Hematopoietic multipotent progenitor cell treated with erythropoietin and hydrocortisone succinate and interleukin-3 and kit ligand, for 15 days (in vitro differentiated cells): Measurements from ENCODE around the gene LAMA5.

ENCODE experiments used
- DNase-seq: peaks from one replicate; pipeline ENCODE4 v3.0.0-alpha.2; 2015; ENCODE audit warnings: low spot score

LAMA5 gene

DNA sequence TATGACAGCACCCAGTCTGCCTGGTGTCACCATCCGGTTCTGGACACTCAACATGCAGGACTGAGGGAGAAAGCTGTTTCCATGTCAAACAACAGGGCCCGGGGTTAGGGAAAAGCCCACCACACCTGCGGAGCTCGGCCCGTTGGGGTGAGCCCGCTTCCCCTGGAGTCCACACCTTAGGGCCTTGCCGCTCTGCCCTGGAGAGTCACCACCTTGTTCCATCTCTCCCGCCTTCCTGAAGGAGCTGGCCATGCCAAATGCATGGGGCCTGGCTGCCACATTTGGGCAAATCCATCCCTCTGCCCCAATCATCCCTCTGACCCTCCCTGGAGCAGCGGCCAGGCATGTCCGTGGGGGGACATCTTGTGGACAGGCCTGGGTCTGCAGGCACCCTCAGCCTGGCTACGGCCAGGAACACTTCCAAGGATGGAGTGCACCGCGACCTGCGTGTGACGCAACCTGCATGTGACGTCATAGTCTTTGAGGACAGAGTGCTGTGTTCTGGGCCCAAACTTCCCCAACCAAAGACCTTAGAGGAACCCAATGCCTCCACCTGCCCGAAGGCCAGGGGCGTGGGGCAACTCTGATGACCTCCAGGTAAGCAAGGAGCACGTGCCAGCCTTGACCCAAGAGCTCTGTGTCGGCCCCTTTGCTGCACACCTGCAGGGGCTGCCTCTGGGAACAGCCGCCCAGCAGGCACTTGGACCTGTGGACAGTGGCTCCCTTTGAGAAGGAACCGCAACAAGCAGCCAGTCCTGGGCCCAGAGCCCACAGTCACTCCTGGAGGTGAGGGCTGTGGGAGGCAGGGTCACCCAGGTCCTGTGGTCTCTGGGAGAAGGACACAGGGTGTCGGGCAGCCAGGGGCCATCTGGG, 38.2 kb upstream of the LAMA5 start:
- no peak for DNase-seq

DNA sequence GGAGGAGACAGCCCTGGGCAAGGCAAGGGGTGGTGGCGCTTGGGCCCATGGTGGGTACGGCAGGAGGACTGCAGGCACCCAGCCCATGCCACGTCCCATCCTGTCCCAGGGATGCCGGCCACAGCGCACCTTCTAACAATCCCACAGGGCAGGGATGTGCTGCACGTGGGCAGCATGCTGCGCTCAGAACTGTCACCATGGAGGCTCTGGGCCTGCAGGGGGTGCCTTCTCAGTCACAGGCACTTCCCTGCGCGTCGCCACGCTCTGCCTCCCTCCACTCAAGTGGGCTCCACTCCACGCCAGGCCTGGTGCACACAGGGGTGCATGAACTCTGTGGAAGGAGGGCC, 37.6 kb upstream of the LAMA5 start:
- no peak for DNase-seq

DNA sequence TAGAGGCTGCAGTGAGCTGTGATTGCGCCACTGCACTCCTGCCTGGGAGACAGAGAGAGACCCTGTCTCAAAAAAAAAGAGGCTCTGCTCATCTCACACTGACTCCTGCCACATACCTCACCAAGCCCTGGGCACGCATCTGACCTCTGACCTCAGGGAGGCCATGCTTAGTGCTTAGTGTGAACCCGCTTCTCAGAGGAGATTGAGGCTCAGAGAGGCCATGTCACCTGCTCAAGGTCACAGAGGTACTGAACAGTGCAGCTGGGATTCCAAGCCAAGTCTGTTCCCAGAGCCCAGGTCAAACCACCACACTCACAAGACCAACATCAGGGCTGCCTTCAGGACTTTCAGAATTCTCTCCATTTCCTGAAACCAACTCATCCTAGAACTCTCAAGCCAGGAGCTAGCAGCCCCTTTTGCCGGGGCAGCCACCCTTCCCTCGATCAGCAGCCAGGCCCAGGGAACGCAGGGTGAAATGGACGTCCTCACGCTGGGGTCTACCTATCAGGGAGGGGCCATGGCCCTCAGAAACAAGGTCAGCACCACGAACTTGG, 37.1 kb upstream of the LAMA5 start:
- DNase-seq = no peak

DNA sequence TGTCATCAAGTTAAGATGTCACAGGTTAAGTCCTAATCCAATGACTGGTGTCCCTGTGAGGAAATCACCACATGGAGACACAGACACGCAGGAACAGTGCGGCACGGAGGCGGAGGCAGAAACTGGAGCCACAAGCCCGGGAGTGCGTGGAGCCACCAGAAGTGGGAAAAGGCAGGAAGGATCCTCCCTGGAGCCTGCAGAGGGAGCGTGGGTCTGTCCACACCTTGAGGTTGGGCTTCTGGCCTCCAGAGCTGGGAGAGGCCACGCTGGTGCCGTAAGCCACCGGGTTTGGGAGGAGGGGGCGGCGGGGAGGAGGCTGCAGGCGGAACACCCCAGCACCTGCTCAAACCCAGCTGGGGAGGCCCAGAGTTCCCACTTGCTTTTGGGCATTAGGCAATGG, 36.2 kb upstream of the LAMA5 start:
- no peak for DNase-seq

DNA sequence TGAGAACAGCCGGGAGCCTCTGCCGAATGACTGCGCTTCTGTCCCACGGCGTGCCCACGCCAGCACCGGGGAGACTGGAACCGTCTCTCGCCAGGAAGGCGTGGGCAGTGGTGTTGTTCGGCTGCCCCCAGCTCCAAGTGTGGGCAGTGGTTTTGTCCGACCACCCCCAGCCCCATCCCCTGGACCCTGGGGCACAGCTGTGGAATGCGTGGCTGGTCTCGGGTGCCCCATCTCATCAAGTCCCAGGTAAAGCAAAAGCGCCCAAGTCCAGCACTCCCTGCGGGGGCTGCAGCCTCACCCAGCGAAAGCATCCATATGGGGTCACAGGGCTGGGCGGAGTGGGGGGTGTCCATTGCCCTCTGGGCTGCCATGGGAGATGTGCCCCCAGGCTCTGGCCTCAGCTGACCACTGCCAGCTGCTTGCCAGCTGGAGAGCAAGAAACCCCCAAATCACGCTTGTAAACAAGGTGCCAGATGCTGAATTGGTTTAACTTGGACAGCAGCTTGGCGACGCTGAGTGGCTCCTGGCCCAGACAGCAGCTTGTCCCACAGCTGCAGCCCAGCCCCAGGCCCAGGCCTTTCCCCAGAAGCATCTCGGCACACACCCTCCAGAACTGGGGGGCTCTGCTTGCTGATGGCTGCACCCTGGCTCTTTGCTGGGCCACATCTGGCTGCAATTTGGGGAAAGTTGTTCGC, 35.5 kb upstream of the LAMA5 start:
- no peak for DNase-seq

DNA sequence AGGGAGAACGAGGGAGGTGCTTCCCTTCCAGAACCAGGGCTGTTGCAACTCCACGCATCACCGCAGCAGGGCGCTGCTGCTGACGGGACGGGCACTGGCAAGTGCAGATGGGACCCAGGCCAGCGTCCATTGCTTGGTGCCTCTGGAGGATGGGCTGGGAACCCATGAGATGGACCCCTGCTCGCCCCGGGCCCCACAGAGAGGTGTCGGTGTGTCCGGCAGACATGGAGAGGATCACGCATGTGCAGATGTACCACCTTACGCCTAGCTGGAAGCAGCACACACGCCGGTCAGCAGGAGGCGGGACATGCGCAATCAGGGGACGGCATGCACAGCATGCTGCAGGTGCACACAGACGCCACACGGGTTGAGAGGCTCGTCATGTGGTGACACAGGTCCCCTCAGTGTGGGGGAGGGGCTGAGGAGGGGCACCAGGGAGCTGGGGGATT, 34.2 kb upstream of the LAMA5 start:
- no peak for DNase-seq

DNA sequence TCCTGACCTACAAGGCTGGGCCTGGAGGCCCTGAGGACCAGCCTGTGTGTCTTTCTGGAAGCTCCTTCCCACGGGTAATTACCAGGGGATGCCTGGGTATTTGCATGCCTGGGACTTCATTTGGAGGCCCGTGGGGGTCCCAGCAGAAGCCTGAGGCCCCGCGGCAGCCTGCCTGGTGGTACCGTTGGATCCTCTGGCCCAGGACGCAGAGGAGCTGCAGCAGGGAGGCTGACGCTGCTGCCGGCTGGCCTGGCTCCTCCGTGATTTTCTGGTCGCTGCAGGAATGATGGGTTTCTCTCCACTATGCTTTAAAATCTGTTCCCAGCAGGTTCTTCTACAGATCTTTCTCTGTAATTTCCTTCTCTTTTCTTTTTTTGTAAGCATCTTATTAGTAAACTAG, 33.4 kb upstream of the LAMA5 start:
- no peak for DNase-seq

DNA sequence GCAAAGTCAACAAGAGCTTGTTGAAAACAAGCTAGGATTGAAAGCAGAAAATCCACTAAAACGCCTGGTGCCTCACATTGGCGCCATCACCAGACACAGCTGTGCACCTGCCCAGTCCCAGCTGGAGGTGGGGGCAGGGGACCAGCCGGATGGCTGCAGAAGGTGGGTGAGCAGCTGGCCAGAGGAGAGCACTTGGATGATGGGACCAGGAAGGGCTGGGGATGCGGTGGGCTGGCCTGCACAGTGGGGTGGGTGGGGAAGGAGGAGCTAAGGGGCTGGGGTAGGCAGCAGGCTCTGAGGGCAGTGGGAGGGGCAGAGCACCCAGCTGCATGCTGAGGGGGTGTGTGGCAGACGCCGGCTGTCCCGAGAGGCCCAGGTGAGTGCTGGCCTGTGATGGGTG, 32.9 kb upstream of the LAMA5 start:
- no peak for DNase-seq

DNA sequence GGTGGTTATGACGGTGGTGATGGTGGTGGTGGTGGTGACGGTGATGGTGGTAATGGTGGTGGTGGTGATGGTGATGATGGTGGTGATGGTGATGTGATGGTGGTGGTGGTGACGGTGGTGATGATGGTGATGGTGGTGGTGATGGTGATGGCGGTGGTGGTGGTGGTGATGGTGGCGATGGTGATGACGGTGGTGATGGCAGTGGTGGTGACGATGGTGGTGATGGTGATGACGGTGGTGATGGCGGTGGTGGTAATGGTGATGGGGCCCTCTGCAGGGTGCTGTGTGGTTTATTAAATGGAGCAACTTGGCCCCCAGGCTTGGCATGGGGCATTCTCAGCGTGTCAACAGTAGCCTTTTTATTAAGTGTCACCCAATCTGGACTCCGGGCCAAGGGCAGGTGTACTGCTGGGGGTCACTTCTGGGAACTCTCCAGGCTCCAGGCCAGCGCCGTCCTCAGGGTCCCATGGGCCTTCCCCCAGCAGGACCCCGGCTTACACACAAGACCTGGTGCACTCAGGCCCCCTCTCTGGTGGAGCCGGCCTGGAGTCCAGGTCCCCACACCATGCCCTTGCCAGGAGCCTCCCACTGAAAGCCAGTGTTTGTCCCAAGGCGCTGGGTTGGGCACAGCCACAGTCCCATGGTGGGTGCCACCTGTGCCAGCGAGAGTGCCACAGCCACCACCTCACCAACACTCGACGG, 31.2 kb upstream of the LAMA5 start:
- no peak for DNase-seq

DNA sequence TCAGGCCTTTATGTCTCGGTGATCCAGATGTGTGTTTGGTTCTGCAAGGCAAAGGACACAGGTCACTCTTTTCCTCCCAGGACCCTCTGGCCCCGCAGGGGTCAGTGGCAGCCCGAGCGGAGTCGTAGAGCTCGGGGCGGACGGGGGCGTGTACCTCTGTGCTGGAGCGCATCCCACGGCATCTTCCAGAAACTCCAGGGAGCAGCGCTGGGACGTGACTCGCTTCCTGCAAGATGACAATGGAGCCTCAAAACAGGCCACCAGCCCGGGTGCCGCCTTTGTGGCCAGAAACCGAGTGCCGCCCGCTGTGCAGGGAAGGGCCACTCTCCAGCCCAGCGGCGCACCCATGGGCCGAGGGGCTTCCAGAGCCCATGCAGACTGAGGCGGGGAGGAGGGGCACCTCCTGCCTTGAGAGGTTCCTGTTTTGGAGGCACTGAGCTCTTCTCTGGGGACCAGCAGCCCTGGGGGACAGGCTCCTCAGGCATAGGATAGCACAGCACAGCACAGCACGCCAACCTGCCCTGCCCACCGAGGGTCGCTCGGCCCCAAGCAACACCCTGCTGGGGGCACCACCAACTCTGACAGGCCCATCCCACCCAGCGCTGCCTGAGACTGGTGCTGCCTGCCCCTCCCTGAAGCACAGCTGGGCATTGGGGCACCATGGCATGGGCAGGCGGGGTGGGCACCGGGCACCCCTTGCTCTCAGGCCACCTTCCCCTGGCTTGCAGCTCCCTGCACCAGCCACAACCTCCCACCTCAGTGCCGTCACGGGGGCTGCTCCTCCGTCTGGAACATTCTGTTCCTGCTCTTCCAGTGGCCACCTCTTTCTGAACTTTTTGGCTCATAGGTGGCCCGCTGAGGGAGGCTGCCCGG, 29.5 kb upstream of the LAMA5 start:
- no peak for DNase-seq

DNA sequence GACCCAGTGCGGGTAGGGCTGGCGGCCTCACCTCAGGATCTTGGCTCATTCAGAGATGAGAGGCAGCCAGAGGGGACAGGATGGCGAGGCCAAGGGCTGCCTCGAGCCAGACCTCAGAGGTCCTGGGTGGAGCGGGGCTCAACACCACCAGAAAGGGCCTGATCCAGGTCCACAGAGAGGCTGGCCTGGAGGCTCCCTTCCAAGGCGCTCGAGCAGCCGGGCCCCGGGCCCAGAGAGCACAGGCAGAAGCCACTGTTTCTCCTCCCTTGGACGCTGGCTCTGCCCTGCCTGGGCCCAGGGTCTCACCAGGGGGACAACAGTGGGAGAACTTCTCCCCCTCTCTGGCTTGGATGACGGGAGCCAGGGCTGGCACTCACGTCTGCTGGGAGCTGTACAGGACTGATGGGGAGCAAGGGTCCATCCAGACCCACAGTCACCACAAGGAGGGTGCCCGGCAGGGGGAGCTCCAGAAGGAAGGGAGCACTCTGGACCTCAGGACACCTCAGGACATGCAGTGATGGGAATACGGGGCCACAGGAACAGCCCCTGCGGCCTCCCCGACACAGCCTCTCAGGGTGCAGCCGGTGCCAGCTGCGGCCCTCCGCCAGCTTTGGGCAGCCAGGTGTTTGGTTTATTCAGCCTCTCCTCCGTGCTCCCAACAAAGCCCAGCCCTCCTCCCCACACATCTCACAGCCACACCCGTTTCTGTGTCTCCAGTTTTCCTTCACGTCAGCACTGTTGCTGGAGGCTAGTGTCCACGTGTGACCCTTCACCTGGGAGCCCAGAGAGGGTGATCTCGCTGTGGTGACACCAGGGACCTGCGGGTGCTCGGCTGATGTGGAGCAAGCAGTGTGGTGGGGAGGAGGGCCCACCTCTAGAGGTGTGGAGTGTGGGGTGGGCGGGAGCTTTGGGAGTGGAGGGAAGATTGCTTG, 28.5 kb upstream of the LAMA5 start:
- no peak for DNase-seq

DNA sequence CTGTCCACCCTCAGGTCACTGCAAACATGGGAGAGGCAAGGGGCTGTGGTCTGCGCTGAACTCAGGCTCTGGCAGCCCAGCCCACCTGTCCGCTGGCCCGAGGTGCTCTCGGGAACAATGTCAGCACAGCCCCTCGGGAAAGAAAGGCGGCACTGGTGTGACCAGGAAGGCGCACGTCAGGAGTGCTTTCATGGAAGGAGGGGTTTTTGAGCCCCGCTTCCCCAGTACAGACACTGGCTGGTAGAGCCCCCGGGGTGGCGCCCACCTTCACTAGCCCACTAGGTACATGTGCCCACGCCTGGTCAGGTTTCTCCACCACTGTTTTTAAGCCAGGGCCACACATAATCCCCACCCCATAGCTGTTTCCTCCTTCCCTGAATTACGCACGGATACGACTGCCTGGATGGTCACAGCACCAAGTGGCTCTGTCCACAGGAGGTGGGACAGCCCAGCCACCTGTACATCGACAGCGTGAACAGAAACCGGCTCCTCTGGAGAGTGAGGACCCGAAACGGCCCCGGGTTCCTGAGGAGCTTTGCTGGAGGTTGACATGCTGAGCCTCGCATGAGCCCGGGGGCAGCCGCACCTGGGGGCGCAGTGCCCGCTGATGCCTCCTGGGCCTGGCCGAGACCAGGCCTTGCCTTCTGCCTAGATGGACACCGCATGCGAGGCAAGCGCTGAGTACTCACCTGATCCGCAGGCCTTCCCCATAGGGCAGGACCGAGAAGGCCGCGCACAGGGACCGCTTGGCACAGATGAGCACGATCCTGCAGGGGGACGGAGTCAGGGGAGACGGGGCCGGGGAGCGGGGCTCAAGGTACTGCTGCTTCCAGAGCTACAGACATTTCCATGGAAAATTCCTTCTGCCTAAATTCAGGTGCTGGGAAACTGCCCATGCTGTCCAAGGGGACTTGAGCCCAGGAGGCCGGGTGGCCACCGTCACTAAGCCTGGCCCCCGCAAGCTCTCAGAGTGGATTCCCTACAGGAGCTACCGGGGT, 27.4 kb upstream of the LAMA5 start:
- DNase-seq = no peak

DNA sequence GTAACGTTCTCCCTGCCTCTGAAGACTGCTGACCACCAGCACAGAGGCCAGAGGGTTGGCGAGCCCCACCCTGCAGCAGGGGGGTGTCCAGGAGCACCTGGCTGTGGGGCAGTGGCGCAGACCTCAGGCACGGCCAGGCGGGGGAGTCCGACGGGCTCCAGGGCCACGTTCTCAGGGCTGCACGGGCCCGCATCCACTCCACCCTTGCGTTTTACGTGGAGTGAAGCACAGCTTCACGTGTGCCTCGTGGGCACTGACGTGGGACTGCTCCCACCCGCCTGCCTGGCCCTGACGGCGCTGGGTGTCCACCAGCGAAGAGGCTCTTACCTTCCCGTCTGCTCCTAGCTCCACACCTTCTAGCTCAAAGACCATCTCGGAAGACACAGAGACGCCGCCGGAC, 26.7 kb upstream of the LAMA5 start:
- DNase-seq = no peak

DNA sequence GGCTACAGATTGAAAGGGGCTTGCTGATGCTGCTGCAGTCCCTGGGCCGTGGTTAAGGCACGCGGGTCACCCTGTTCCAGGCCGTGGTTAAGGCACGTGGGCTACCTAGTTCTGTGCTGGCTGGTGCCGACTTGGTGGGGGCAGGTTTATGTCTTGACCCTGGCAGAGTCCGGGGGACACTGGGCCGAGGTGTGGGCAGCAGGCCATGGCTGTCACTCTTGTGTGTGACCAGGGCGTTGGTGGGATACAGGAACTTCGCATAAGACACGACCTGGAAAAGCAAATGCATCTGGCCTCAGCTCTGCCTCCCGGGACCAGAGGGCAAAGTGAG, 26.2 kb upstream of the LAMA5 start:
- DNase-seq = no peak

DNA sequence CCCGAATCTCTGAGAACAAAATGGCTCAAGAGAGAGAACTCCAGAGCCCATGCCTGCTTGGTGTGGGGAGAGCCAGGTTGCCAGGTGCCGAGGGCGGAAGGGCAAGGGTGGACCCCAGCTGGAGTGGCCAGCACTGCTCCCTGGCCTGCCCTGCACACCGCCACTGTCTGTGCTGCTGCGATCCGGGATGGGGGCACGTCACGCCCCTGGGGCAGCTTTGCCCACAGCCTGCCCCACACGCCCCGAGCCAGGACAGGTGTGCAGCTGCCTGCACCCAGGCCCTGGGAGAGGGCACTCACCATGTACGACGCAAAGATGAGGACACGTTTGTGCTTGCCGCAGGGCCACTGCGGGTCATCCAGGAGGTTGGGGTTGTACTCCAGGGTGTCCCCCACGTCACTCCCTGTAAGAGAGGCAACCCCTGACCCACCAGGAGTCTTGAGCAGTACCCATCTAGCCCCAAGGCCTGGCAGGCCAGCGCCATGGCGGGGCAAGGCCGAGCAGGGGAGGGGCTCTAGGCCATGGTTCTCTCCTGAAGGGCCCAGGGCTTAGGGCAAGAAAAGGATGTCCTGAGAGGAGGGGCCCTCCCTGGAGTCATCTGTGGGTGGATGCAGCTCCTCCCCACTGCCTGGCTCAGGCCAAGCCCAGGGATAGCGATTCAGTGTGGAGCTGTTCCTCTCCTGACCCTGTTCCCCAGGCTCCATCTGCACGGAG, 25.7 kb upstream of the LAMA5 start:
- DNase-seq = no peak

DNA sequence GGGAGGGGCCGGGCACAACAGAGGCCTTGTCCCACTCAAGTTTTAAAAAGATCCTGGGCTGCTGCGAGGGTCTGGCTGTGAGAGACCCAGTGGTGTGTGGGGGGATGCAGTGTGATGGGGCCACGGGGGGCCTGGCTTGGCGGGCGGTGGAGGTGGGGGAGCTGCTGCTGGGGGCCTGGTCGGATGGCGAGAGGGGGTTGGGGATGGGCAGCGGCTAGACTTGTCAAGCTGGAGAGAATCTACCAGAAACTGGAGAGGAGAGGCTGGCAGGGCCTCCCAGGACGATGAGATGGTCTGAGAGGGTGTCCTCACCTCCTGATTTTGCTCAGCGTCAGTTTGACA, 24.9 kb upstream of the LAMA5 start:
- no peak for DNase-seq

DNA sequence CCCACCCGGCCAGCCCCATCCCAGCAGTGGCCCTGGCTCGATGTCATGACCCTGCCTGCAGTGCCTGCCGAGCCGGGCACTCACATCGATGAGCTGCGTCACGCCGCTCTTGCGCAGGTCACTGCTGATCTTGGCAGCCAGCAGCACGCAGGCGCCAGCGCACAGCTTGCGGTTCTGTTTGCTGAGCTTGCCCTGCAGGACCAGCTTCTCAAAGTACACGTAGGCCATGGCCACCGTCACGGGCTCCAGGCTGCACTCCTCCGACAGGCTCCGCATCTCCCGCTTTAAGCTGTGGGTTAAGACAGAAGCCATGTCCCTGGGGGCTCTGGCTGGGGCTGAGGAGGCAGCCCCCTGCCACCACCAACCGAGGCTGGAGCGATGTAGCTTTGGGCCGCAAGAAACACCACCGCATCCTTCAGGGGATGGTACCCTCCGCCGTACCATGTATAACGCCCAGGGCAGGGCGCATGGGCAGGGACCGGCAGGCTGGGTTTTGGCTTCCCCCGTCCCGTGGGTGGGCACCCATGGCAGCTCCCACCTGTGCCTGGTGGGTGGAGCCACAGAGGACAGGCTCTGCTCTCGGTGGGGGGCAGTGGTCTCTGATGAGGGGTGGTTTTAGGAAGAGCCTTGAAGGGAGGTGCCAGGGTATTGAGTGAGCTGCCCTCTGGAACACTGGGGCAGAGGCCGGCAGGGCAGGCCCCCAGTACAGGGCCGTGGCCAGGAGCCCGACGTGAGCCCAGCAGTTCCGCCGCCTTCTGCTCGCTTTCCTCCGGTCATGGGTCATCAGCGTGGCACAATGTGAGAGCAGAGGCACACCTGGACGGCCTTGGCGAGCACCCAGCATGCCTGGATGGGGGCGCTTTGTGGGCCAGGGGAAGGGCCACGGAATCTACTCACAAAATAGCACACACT, 24.3 kb upstream of the LAMA5 start:
- DNase-seq = no peak
